Measurements from ENCODE around the gene PPIL4.
"Not testable (repeated sequence)": the region's sequence is repeated elsewhere in the genome, so short reads cannot be mapped to it uniquely, and the experiment has no call there.

The PPIL4 gene

GRCh38 chr6:149482545-149483333 lies 63.1 kb downstream of the PPIL4 start:
- DNase-seq = no peak

- DNase-seq = no peak
Measured at GRCh38 chr6:149480502-149481280, 65.2 kb downstream of the PPIL4 start.

GRCh38 chr6:149478631-149479314 lies 67.1 kb downstream of the PPIL4 start:
- no peak for DNase-seq

- no peak for DNase-seq
Measured at GRCh38 chr6:149477544-149477943, 68.3 kb downstream of the PPIL4 start.

GRCh38 chr6:149476789-149477455 lies 68.9 kb downstream of the PPIL4 start:
- DNase-seq = no peak

- no peak for DNase-seq
Measured at GRCh38 chr6:149474108-149474935, 71.5 kb downstream of the PPIL4 start.

- peak in 1 of 2 experiments; percentile 5 for DNase-seq
Measured at GRCh38 chr6:149473080-149474052, 72.5 kb downstream of the PPIL4 start.

- DNase-seq = no peak
Measured at GRCh38 chr6:149472241-149472640, 73.6 kb downstream of the PPIL4 start.

GRCh38 chr6:149471801-149472200 lies 74.0 kb downstream of the PPIL4 start:
- no peak for DNase-seq

- DNase-seq = no peak
Measured at GRCh38 chr6:149470948-149471347, 74.9 kb downstream of the PPIL4 start.

- DNase-seq = no peak
Measured at GRCh38 chr6:149468179-149468578, 77.7 kb downstream of the PPIL4 start.

- DNase-seq = no peak
Measured at GRCh38 chr6:149467265-149467664, 78.6 kb downstream of the PPIL4 start.

- DNase-seq = no peak
Measured at GRCh38 chr6:149464411-149464810, 81.4 kb downstream of the PPIL4 start.

- no peak for DNase-seq
Measured at GRCh38 chr6:149463781-149464180, 82.1 kb downstream of the PPIL4 start.

GRCh38 chr6:149462712-149463111 lies 83.1 kb downstream of the PPIL4 start:
- not testable (repeated sequence) for DNase-seq

- no peak for DNase-seq
Measured at GRCh38 chr6:149461670-149462069, 84.2 kb downstream of the PPIL4 start.

GRCh38 chr6:149460249-149460648 lies 85.6 kb downstream of the PPIL4 start:
- not testable (repeated sequence) for DNase-seq

- DNase-seq = no peak
Measured at GRCh38 chr6:149459761-149460160, 86.1 kb downstream of the PPIL4 start.

- no peak for DNase-seq
Measured at GRCh38 chr6:149458806-149459205, 87.0 kb downstream of the PPIL4 start.

- DNase-seq = no peak
Measured at GRCh38 chr6:149458196-149458595, 87.6 kb downstream of the PPIL4 start.
